PC-3 (cell line): ENCODE results near the gene RARA.

ENCODE experiments used
- CTCF ChIP-seq: fragments of 300-600 bp; sonication (generic); conservative IDR thresholded peaks from 2 replicates; pipeline ENCODE4 v1.5.1; 2017; ENCODE audit warnings: antibody characterized with exemption, low read depth, mild to moderate bottlenecking, low read length
- EZH2 ChIP-seq: fragments of 300-600 bp; sonication (generic); IDR thresholded peaks from one replicate; pipeline ENCODE4 v1.6.1; 2017; ENCODE audit warnings: antibody characterized with exemption, mild to moderate bottlenecking, low read length; ENCODE audit not compliant: unreplicated experiment
- EZH2phosphoT487 ChIP-seq: fragments of 300-600 bp; sonication (generic); IDR thresholded peaks from 2 replicates; pipeline ENCODE4 v1.6.1; 2018; ENCODE audit warnings: mild to moderate bottlenecking, antibody characterized with exemption, low read length, borderline replicate concordance

GRCh38 chr17:40319651-40320540 is 10.9 kb downstream of the RARA start:
- TF ChIP-seq EZH2: no peak
- no peak for TF ChIP-seq CTCF
- TF ChIP-seq EZH2phosphoT487: no peak
